Bone marrow (tissue), 2 donors: ENCODE measurements around the gene KBTBD8.

Experiments
- DNase-seq, 2 donors: peaks; one replicate each; lab custom pipeline; 2025; lab: John Stamatoyannopoulos, UW

The KBTBD8 gene

DNA sequence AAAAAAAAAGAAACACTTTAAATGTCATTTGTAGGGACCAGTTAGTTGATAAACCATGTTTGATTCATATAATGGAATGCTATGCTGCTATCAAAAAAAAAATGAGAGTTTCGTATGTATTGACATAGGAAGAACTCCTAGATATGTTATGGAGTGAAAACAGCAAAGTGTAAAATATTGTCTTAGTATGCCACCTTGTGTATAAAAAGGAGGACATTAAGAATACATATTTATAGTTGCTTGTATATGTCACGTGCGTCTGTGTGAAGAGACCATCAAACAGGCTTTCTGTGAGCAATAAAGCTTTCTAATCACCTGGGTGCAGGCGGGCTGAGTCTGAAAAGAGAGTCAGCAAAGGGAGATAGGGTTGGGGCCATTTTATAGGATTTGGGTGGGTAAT, 39.5 kb downstream of the KBTBD8 start:
- DNase-seq = peak in 1 of 2 donors; percentile 4

DNA sequence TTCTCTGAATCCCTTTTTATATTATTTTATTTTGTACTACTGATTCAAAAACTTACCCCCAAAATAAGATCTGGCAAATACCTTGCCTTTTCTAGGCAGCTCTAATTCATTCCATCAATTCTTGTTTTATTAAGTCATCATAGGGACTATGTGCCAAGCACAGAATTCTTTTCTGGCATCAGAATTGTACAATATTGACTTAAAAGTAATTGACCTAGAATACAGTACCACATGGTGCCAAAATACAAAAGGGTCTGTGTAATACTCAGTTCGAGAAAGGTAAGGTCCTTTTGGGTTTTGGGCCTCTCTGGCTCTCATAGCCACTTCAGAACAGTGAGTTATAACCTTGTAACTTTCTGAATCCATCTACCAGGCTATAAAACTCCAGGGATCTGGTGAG, 46.2 kb downstream of the KBTBD8 start:
- DNase-seq = no peak

DNA sequence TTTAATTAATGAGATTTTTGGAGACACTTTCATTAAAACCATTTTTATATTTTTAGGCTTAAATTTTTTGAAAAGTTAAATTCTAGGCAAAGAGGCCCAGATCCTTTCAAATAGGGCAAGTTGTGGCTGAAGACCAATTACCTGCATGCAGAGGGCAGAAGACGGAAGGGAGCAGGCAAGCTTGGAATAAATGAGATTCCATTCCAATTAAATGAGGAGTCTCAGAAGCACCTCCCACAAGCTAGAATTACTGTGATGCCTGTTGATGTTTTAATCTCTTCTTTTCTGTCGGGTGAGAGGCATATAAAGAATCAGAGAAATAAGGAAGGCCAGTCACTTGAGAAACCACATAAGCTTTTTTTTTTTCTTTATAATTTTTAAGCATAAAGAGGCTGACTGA, 46.8 kb downstream of the KBTBD8 start:
- DNase-seq = no peak

DNA sequence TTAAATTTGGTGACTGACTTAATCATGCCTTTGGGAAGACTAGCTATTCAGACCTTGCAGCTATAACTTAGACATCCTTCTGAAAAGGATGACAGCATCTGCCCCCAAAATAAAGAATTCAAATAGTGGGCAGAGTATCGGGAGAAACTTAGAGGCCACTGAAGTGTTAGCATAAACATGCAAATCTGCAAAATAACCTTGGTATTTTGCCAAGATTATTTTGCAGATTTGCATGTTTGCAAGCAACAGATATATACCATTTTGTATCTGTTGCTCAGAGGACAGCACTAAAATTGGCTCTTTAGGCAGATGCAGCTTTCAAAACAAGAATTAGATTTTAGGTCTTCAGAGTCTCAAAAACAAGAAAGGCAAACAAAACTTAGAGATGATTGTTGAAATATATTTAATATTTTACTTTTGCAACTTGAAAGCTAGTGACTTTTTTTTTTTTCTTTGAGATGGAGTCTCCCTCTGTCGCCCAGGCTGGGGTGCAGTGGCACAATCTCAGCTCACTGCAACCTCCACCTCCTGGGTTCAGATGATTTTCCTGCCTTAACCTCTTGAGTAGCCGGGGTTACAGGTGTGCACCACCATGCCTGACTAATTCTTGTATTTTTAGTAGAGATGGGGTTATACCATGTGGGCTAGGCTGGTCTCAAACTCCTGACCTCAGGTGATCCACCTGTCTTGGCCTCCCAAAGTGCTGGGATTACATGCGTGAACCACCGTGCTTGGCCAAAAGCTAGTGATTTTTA, 47.8 kb downstream of the KBTBD8 start:
- no peak for DNase-seq

DNA sequence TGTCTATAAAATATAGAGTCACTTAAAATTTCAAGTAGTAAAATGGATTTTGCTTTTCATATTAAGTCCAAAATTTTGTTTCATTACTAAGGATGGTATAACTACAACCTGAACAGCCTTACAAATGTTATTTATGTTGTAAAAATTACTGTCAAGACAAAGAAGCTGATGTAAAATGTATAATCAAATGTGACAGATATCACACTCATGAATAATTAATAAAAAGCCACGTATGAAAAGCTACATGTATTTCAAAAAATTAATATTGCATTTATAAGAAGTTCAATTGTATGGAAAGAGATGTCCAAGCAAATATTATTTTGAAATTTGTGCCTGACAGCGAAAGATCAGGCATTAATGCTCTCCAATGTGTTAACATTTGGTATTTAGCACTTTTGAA, 48.9 kb downstream of the KBTBD8 start:
- DNase-seq = no peak

DNA sequence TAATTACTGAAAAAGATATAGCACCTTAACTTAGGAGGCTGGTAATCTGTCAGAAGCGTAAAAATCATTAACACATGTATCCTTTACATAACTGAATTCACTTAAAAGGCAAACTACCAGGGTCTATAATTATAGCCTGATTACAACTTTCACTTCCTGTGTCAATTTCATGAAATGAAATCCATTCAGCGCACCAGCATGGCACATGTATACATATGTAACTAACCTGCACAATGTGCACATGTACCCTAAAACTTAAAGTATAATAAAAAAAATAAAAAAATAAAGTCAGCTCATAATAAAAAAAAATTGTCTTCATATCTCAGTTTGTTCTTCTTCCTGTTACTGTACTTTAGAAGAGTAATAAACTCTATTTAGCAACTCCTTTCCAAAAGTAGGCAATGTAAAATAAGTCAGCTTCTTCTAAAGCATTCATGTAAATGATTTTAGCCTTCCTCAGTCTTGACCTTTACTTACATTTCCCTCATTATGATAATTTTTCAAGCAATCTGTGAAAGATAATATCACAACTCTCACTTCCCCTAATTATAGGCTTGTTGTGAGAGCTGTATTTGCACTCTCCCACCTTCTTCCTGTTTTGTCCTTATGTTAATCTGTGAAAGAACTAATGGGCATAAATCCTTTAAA, 50.1 kb downstream of the KBTBD8 start:
- no peak for DNase-seq

DNA sequence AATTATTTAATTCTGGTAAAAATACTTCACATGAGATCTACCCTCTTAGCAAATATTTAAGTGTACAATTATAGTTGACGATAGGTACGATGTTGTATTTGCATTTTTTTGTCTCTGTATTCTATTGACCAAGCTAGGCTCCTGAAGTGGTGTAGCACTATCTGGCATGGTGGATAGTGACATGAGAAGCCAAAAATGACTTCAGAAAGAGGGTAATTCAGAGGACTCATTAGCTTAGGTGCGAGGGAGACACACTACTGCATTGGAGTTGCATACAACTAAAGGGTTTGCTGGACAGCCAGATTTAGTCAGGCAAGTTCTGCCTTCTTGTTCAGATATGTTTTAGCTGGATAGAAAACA, 50.6 kb downstream of the KBTBD8 start:
- no peak for DNase-seq

DNA sequence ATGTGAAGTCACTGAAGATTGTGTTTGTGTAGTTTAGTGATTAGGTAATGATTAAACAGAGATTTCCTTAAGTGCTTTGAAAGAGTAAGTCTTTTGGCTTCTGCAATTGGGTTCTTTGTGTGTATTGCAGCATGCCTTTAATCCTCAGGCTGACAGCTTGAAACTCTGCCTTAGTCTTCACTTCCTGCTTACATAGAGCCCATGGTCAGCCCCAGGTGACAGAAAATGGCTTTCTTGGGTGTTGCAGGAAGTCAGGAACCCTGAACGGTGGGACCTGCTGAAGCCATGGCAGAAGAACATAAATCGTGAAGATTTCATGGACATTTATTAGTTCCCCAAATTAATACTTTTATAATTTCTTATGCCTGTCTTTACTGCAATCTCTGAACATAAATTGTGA, 61.3 kb downstream of the KBTBD8 start:
- no peak for DNase-seq
